Psoas muscle (tissue), 8 donors: ENCODE results near the gene POLR2B. TPM values are rescaled to one million over a fixed set of nuclear protein-coding genes. Genes with fewer than 3 reads are reported as not detected.

Source experiments
- ATAC-seq, 4 donors: fragments of 200-7000 bp; cut with Tn5 transposase; one replicate each; pipeline ENCODE4 v1.9.1; 2020; ENCODE audit warnings: moderate library complexity in 3 of 4, mild to moderate bottlenecking in 2 of 4
- DNase-seq, 2 donors: peaks; one replicate each; pipeline ENCODE4 v3.0.0-alpha.2; 2020
- H3K27ac ChIP-seq: fragments of 200-600 bp; one replicate; pipeline ENCODE4 v1.8.0; 2022
- H3K27me3 ChIP-seq, 3 donors: fragments of 200-600 bp in 1 of 3; one replicate each; pipeline versions ENCODE4 v1.6.1 to v1.8.0; 2013 to 2022; ENCODE audit warnings: low read length in 2 of 3, mild to moderate bottlenecking in 2 of 3, moderate library complexity in 1 of 3; ENCODE audit not compliant: insufficient read depth in 3 of 3
- H3K36me3 ChIP-seq, 2 donors: fragments of 200-600 bp in 1 of 2; one replicate each; pipeline versions ENCODE4 v1.6.1 to v1.8.0; 2013 to 2022; ENCODE audit warnings: low read depth in 1 of 2, mild to moderate bottlenecking in 1 of 2, moderate library complexity in 1 of 2; ENCODE audit not compliant: insufficient read depth in 1 of 2
- H3K4me1 ChIP-seq: fragments of 200-600 bp; one replicate; pipeline ENCODE4 v1.8.0; 2022
- H3K4me3 ChIP-seq: fragments of 200-600 bp; one replicate; pipeline ENCODE4 v1.8.0; 2022; ENCODE audit warnings: mild to moderate bottlenecking
- H3K9me3 ChIP-seq: fragments of 200-600 bp; one replicate; pipeline ENCODE4 v1.8.0; 2022
- CTCF ChIP-seq: fragments of 200-600 bp; IDR thresholded peaks from one replicate; pipeline ENCODE4 v1.8.0; 2022; ENCODE audit warnings: antibody characterized with exemption
- WGBS, 3 donors: extraction: QIAGEN DNeasy Blood & Tissue Kit; methylation state at CpG; one replicate each; pipeline versions ENCODE4 v1.1.6 to v1.1.7; 2013; 5-methylcytosine and 5-hydroxymethylcytosine counted together
- intact Hi-C, 2 donors: fragments of 100-400 bp; cut with DNase I; formaldehyde crosslinking; loops; one replicate each; pipeline versions ENCODE4 v1.11.0 to v1.14.2; 2022
- polyA plus RNA-seq, 3 donors: library from polyadenylated mRNA; stranded (reverse); fragments of 200-250 nt; gene quantifications; one replicate each; pipeline ENCODE4 v1.2.3, GENCODE V29; 2013
- total RNA-seq, 4 donors: library from RNA; stranded (reverse); fragmentation: NEBNext Ultra II Directional in 2 of 4; extraction: Animal tissue kit (Norgen Biotek cat#: 25700) in 2 of 4; gene quantifications; one replicate each; pipeline versions ENCODE4 v1.2.1 to v1.2.4, GENCODE V29; 2021 to 2023
- donor health status: healthy with polysubstance abuse.
- donor health status: DM: no; HTN: no; CAD: no; lungs with moderate emphysema.
- donor health status: Bipolar disorder and iron deficiency.
- donor health status: healthy.
- donor health status: DM: yes; HTN: yes; CAD: no.
- donor health status: DM: no; HTN: no; CAD: no.
- donor health status: DM: no; HTN: no; CAD: no.
- donor health status: DM: yes; HTN: yes; CAD: no.

POLR2B gene
- total and polyA plus RNA-seq, 7 donors, result 37.1 to 111 (median 73.6) TPM

DNA sequence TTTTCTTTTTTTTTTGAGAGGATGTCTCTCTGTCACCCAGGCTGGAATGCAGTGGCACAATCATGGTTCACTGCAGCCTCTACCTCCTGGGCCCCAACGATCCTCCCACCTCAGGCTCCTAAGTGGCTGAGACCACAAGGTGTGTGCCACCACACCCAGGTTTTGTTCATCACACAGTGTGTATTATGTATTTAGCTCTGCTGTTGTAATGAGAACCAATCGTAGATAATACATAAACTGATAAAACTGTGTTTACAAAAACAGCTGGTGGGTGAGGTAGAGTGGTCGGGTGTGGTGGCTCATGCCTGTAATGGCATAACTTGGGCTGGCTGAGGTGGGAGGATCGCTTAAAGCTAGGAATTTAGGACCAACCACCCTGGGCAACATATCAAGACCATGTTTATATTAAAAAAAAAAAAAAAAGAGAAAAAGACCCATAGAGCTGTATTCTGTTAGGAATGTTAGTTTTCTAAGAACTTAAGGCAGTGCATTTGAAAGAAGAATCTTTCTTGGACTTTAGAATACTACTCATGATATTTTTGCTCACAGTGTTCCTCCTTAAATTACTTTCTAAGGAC is 34.9 kb downstream of the POLR2B start:
- DNase-seq (no peak), ATAC-seq (no peak)
- H3K4me1 ChIP-seq, result no peaks in the 10 kb centered on the region
- H3K4me3 ChIP-seq, result no peak overlapping the region
- peaks cover 6 to 100% of the 10 kb centered on the region in 2 donors for H3K36me3 ChIP-seq
- intact Hi-C loops, result no loop called here
- TF ChIP-seq CTCF, result no peak
- 82 to 89% (median 85%) methylated on average over 4 of the region's 4 CpGs for WGBS, 3 donors
- H3K9me3 ChIP-seq, result no peaks in the 10 kb centered on the region
- no peaks in the 10 kb centered on the region for H3K27me3 ChIP-seq
- H3K27ac ChIP-seq, result no peak overlapping the region

- no peak for TF ChIP-seq CTCF
- Histone ChIP-seq H3K27me3 (no peaks in the 10 kb centered on the region), H3K27ac (no peak overlapping the region), H3K36me3 (peaks cover 13 to 96% of the 10 kb centered on the region in 2 donors), H3K4me3 (no peak overlapping the region), H3K9me3 (no peaks in the 10 kb centered on the region), H3K4me1 (no peaks in the 10 kb centered on the region)
- DNase-seq, result no peak
- intact Hi-C loops, result no loop called here
- no peak for ATAC-seq
Observed at GRCh38 chr4:57018980-57019379, 40.3 kb downstream of the POLR2B start.

DNA sequence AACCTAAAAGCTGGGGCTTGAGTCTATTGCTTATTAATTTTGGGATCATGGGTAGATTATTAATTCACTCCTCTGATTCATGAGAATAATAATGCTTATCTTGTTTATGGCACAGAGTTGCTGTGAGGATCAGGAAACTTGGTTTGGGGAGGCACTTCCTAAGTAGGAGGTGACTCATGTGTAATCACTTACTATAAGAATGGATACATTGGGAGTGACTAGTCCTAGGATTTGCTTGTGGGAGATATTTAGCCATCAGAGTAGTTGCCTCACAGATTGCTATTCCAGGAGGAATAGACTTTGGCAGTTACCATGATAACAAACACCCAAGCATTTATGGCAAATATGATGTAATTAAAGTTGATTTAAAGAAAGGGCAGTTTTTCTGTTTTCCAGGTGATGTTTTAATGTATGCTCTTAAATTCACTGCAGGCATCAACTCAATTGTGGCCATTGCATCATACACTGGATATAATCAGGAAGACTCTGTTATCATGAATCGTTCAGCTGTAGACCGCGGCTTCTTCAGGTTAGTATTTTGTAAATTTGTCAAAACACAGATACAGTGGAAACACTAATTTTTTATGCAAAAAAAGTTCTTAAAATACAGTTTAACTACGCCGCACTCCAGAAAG is 41.9 kb downstream of the POLR2B start:
- peak in 3 of 4 donors; percentile 30 to 50 (median 46) for ATAC-seq
- no peak overlapping the region for H3K27ac ChIP-seq

DNA sequence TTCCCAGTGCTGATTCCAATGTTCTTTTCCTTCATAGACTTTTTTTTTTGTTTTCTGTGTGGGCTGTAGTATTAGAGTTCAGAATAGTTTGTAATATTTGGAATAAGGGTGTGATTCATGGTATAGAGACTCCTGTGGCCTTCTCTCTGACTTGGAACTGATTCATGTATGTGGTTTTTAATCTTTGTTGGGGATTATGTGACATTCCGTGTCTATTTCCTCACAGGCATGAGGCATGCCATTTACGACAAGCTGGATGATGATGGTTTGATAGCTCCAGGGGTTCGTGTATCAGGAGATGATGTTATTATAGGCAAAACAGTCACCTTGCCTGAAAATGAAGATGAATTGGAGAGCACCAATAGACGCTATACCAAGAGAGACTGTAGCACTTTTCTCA is 44.4 kb downstream of the POLR2B start:
- Histone ChIP-seq H3K4me3 (no peak overlapping the region), H3K36me3 (peaks cover 13 to 96% of the 10 kb centered on the region in 2 donors), H3K4me1 (no peaks in the 10 kb centered on the region), H3K9me3 (no peaks in the 10 kb centered on the region), H3K27ac (no peak overlapping the region), H3K27me3 (no peaks in the 10 kb centered on the region)
- WGBS, 3 donors, result 69 to 78% (median 73%) methylated on average over 4 of the region's 4 CpGs
- intact Hi-C loops, result loop anchor here (10.0 kb wide), 2 partner anchors 538 to 548 kb away; no protein-coding TSS in a partner anchor
- TF ChIP-seq CTCF, result no peak
- ATAC-seq (peak in 1 of 4 donors; percentile 16), DNase-seq (no peak)

More for the DNA sequence above, 41.9 kb downstream of the POLR2B start:
- TF ChIP-seq CTCF, result no peak
- Histone ChIP-seq H3K36me3 (peaks cover 16 to 96% of the 10 kb centered on the region in 2 donors), H3K4me3 (no peak overlapping the region), H3K27me3 (no peaks in the 10 kb centered on the region), H3K9me3 (no peaks in the 10 kb centered on the region), H3K4me1 (no peaks in the 10 kb centered on the region)
- no peak for DNase-seq
- 75 to 91% (median 87%) methylated on average over 5 of the region's 5 CpGs for WGBS, 3 donors
- intact Hi-C loops, result loop anchor here (10.0 kb wide), 2 partner anchors 536 to 546 kb away; no protein-coding TSS in a partner anchor
